ENCODE data around the gene PSMA7. TPM values are rescaled to one million over a fixed set of nuclear protein-coding genes. Genes with fewer than 3 reads are reported as not detected.

PSMA7 gene
- polyA plus RNA-seq, 1 experiment, result 478 TPM

- Histone ChIP-seq H3K4me3 (ENCODE audit: low read depth, low read length) (no peak overlapping the region), H3K27me3 (ENCODE audit: control insufficient read depth, insufficient read depth, low read length) (no peaks in the 10 kb centered on the region), H3K36me3 (ENCODE audit: control insufficient read depth, insufficient read depth, low read length) (peaks cover 15% of the 10 kb centered on the region)
- POLR2A ChIA-PET, result no interaction called here
- CTCF ChIA-PET, result no interaction called here
- DNase-seq (ENCODE audit: low read depth), result no peak
- TF ChIP-seq CTCF (IDR thresholded peaks at IDR 0.05; ENCODE audit: insufficient read depth, low read depth, low read length), result no peak
Measured at GRCh38 chr20:62158088-62158400, 14.8 kb upstream of the PSMA7 start.

GRCh38 chr20:62157387-62158087 lies 14.3 kb upstream of the PSMA7 start:
- POLR2A ChIA-PET, result no interaction called here
- no peak for TF ChIP-seq CTCF (IDR thresholded peaks at IDR 0.05; ENCODE audit: insufficient read depth, low read depth, low read length)
- Histone ChIP-seq H3K27me3 (ENCODE audit: control insufficient read depth, insufficient read depth, low read length) (no peaks in the 10 kb centered on the region), H3K4me3 (ENCODE audit: low read depth, low read length) (no peak overlapping the region), H3K36me3 (ENCODE audit: control insufficient read depth, insufficient read depth, low read length) (peaks cover 10% of the 10 kb centered on the region)
- no peak for DNase-seq (ENCODE audit: low read depth)
- CTCF ChIA-PET, result interaction anchor here (1.2 to 2.3 kb wide), 3 partner anchors 10 to 147 kb away, joined by 8 to 14 read pairs (median 9); no protein-coding TSS in a partner anchor

GRCh38 chr20:62156592-62157386 lies 13.6 kb upstream of the PSMA7 start:
- Histone ChIP-seq H3K27me3 (ENCODE audit: control insufficient read depth, insufficient read depth, low read length) (no peaks in the 10 kb centered on the region), H3K4me3 (ENCODE audit: low read depth, low read length) (no peak overlapping the region), H3K36me3 (ENCODE audit: control insufficient read depth, insufficient read depth, low read length) (peaks cover 8% of the 10 kb centered on the region)
- ChIA-PET POLR2A (no interaction called here), CTCF (interaction anchor here (0.8 to 2.3 kb wide), 9 partner anchors 10 to 151 kb away, joined by 3 to 14 read pairs (median 5); no protein-coding TSS in a partner anchor)
- TF ChIP-seq CTCF (IDR thresholded peaks at IDR 0.05; ENCODE audit: insufficient read depth, low read depth, low read length), result peak; percentile 81
- DNase-seq (ENCODE audit: low read depth), result no peak

GRCh38 chr20:62156254-62156556 lies 13.0 kb upstream of the PSMA7 start:
- no peak for DNase-seq (ENCODE audit: low read depth)
- Histone ChIP-seq H3K36me3 (ENCODE audit: control insufficient read depth, insufficient read depth, low read length) (peaks cover 4% of the 10 kb centered on the region), H3K4me3 (ENCODE audit: low read depth, low read length) (no peak overlapping the region), H3K27me3 (ENCODE audit: control insufficient read depth, insufficient read depth, low read length) (no peaks in the 10 kb centered on the region)
- POLR2A ChIA-PET, result no interaction called here
- CTCF ChIA-PET, result interaction anchor here (0.8 to 2.3 kb wide), 9 partner anchors 10 to 150 kb away, joined by 3 to 14 read pairs (median 5); no protein-coding TSS in a partner anchor
- no peak for TF ChIP-seq CTCF (IDR thresholded peaks at IDR 0.05; ENCODE audit: insufficient read depth, low read depth, low read length)

GRCh38 chr20:62155428-62156253 lies 12.4 kb upstream of the PSMA7 start:
- no peak for TF ChIP-seq CTCF (IDR thresholded peaks at IDR 0.05; ENCODE audit: insufficient read depth, low read depth, low read length)
- Histone ChIP-seq H3K36me3 (ENCODE audit: control insufficient read depth, insufficient read depth, low read length) (peaks cover 1% of the 10 kb centered on the region; the same call in 1 of the 2 replicates), H3K4me3 (ENCODE audit: low read depth, low read length) (no peak overlapping the region), H3K27me3 (ENCODE audit: control insufficient read depth, insufficient read depth, low read length) (no peaks in the 10 kb centered on the region)
- DNase-seq (ENCODE audit: low read depth), result no peak
- ChIA-PET POLR2A (no interaction called here), CTCF (interaction anchor here (0.8 to 2.3 kb wide), 9 partner anchors 9 to 145 kb away, joined by 3 to 14 read pairs (median 6); no protein-coding TSS in a partner anchor)

Data from BJ (cell line).